HG03196 (cell line): Measurements from ENCODE around the gene RETN.

Source experiments
- ATAC-seq: cut with Tn5 transposase; IDR thresholded peaks from one replicate; pipeline ENCODE4 v1.9.1; 2021; ENCODE audit not compliant: unreplicated experiment

Gene RETN

GRCh38 chr19:7705387-7706187, 36.7 kb downstream of the RETN start:
- peak; percentile 49 for ATAC-seq

GRCh38 chr19:7706188-7706954, 37.5 kb downstream of the RETN start:
- ATAC-seq, result no peak

GRCh38 chr19:7706955-7707456, 38.2 kb downstream of the RETN start:
- ATAC-seq, result no peak

GRCh38 chr19:7709932-7710460, 41.1 kb downstream of the RETN start:
- no peak for ATAC-seq

GRCh38 chr19:7710616-7711015, 41.8 kb downstream of the RETN start:
- ATAC-seq, result no peak

GRCh38 chr19:7715671-7716070, 46.8 kb downstream of the RETN start:
- ATAC-seq, result no peak

- ATAC-seq, result no peak
Measured at GRCh38 chr19:7716762-7717161, 47.9 kb downstream of the RETN start.

- no peak for ATAC-seq
Measured at GRCh38 chr19:7718668-7719067, 49.8 kb downstream of the RETN start.
